T-helper 22 cell (primary cell): Measurements from ENCODE around the gene UBB.

Experiments used
- DNase-seq: peaks from one replicate; pipeline ENCODE4 v3.0.0-alpha.2; 2020; ENCODE audit warnings: low read depth

The UBB gene

GRCh38 chr17:16417896-16418684, 37.2 kb downstream of the UBB start:
- no peak for DNase-seq

- DNase-seq: no peak
These were observed 37.8 kb downstream of the UBB start for GRCh38 chr17:16418685-16419068.

GRCh38 chr17:16419074-16419928, 38.4 kb downstream of the UBB start:
- DNase-seq: peak; percentile 54

- peak; percentile 44 for DNase-seq
These were observed 39.0 kb downstream of the UBB start for GRCh38 chr17:16419929-16420271.

- no peak for DNase-seq
These were observed 41.5 kb downstream of the UBB start for GRCh38 chr17:16422416-16422815.

- no peak for DNase-seq
These were observed 42.5 kb downstream of the UBB start for GRCh38 chr17:16423226-16423872.

GRCh38 chr17:16425202-16425601, 44.3 kb downstream of the UBB start:
- no peak for DNase-seq

GRCh38 chr17:16425698-16426659, 45.1 kb downstream of the UBB start:
- no peak for DNase-seq

GRCh38 chr17:16427020-16427419, 46.1 kb downstream of the UBB start:
- no peak for DNase-seq

GRCh38 chr17:16428098-16428882, 47.4 kb downstream of the UBB start:
- DNase-seq: no peak

- DNase-seq: no peak
These were observed 48.2 kb downstream of the UBB start for GRCh38 chr17:16429083-16429482.

- DNase-seq: no peak
These were observed 49.8 kb downstream of the UBB start for GRCh38 chr17:16430650-16431049.

- DNase-seq: no peak
These were observed 51.1 kb downstream of the UBB start for GRCh38 chr17:16432017-16432416.
